GM21515 (cell line): ENCODE results near the gene CCDC6.
"Not testable (repeated sequence)": the region's sequence is repeated elsewhere in the genome, so short reads cannot be mapped to it uniquely, and the experiment has no call there.

ENCODE experiments used
- ATAC-seq: cut with Tn5 transposase; IDR thresholded peaks from one replicate; pipeline ENCODE4 v1.9.1; 2021; ENCODE audit not compliant: unreplicated experiment

CCDC6 gene

DNA sequence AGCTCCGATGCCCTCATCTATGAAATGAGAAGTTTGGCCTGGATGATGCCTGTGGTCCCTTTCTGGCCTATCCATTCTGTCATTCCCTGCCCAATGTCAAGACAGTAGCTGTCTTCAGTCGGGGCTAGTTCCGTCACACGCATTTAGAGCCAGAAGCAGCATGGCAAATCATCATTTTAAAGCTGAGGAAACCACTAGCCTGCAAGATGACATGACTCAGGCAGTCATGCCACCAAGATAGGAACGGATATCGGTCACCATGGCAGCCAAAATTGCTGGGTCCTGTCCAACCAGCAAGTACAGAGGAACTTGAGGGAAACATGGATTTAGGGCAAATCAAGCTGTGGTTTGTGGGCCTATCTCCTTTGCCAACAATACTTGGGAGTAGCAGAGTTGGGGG lies 88.6 kb downstream of the CCDC6 start:
- no peak for ATAC-seq

DNA sequence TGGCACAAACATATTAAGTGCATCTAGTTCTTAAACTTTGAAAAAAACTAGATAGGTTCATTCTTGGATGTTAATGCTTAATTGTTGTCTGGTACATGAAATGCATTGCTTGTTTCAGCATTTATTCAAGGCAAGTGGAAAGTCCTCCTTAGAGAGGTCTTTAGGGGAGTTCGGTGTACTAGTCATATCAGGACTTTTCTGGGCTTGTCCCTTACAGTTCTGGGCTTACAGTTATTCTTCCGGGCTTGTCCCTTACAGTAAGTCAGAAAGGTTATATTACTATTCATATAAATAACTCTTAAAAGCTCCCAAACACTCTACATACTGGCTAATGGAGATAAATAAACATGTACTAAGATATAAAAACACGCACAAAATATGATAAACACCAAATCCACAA lies 91.5 kb downstream of the CCDC6 start:
- no peak for ATAC-seq

GRCh38 chr10:59812519-59813122 lies 93.7 kb downstream of the CCDC6 start:
- ATAC-seq = no peak

- ATAC-seq = no peak
Observed at GRCh38 chr10:59809644-59809974, 96.7 kb downstream of the CCDC6 start.

DNA sequence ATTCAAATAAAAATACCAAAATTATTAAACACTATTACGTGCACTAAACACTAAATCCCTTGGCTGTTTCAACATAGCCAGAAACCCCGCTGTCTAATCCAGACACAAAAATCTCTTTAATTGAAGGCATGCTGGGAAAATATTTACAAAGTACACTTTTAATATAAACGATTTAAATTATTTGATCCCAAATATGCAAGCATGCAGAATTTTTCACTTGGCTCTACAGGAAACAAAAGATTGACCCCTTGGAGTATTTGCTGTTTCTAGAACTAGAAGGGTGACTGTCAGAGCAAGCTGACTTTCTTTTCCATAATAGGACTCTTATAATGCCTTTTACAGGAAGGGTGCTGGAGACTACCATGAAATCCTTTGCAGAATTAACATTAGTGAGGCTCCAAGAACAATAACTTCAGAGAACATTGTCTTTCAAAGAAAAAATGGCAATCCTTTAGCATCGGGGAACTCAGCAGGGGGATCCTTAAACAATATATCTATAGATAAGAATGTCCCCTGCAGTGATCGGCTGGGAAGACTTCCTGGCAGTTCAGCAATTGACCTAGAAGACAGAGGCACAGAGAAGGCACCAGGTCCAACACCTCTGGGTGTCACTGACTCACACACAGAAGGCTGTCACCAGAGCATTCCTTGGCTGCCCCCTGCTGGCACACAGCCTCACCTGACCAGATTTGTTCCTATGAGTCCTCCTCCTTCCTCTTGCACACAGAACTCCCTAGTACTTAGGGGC lies 97.3 kb downstream of the CCDC6 start:
- ATAC-seq = peak; percentile 94

DNA sequence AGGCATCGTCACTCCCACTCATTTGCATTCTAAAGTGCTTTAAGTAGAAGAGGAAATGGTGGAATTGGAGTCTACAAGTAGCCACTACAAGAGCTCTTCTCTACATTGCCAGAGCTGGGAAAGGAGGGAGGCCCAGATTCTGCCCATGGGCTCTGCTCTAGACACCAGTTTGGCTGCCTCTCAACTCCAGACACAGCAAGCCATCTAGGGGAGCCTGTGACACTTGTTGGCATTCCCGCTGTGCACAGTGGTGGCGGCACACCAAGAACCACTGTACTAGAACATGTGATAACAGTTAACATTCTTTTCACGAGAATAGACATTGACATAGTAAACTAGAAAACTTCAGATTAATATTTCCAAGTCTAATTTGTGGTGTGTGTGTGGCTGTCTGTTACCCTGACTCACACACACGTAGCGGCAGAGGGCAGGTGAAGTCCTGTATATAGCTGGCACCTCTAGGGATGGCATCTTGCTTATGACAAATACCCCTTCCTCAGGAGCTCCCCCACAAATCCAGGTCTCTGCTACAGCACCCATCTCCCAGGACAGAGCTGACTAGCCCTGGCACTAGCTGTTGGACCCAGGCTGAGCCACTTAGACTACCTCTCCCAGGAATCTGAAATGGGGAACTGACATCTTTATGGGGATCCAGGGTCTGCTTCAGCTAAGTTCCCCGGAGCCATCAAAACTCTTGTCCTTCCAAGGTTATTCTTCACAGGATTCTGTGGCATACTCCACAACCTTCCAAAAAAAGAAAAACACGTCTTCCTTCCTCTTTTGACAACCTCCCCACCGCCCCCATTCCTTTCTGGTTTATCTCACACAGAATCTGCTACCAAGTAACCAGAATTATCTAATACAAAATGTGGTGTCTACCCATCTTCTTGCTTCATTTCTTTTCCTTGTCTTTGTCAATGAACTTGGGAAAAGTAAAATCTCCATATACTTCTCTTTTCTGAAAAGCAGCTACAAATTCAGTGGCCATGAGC lies 98.4 kb downstream of the CCDC6 start:
- ATAC-seq = no peak

DNA sequence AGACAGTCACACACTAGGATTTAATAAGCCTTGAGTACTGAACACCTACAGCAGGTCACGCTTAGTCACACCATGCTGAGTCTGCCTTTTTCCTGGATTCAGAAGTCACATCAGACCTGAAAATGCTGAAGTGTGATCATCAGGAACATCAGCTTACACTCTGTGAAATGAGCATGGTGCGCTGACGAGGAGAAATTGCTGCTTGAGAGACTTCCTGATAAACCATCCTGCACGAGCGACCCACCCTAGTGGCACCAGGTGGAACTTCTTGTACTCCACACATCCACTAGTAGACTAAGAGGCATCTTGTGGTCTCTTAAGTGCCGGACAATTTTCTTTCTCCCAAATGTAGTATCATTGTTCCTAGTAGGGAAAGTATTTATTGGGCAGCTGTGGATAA lies 101.3 kb downstream of the CCDC6 start:
- ATAC-seq = no peak

DNA sequence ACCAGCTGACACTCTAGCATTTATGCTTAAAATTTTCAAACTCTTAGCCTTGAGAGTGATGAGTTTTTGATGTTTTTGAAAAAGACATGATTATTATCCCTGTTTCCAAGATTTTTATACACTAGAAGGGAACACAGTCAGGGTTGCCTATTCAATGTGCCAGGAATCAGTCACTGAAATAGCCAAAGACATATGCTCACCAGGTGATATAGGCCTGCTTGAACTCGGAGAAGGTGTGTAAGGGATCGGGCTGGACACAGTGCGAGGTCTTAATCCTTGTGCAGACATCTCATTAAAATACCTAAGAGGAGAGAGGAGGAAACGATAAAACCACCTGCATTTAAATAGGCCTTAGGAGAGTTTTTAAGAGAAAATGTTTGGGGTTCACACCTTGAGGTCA lies 102.1 kb downstream of the CCDC6 start:
- no peak for ATAC-seq

DNA sequence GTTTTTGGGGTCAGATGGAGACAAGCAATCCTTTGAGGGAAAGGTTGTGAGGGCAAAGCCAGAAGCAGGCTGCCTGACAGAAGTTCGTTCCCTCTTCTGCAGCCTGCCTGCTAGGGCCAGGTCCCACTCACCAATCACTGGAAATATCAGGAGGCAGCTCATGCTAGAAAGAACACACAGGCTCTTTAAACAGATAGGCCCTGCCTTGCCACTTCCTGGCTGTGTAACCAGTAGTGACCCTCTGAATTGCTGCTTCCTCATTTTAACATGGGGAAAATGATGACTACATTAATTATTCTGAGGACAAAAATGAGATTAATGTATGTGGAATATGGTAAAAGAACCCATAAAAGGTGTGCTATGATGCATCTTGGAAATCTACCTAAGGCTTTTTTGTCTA lies 102.6 kb downstream of the CCDC6 start:
- no peak for ATAC-seq

- ATAC-seq = no peak
Observed at GRCh38 chr10:59801171-59801570, 105.2 kb downstream of the CCDC6 start.

- no peak for ATAC-seq
Observed at GRCh38 chr10:59799421-59799820, 106.9 kb downstream of the CCDC6 start.

DNA sequence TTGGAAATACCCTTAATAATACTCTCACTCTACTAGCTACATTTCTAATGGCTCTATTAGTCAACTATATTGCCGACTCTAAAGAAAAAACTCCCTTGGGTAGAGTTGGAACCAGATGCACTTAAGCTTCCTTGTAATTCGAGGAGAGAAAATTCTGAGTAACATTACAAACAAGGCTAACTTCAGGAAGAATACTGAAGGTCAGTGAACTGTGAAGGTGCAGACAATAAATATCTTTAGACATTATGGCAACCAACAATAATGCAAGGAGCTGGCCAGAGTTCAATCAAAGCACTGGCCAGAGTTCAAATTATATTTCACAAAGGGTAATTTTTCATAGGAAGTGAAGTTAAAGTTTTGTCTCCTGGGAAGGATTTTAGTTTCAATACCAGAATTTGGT lies 112.4 kb downstream of the CCDC6 start:
- ATAC-seq = no peak

GRCh38 chr10:59792812-59793211 lies 113.5 kb downstream of the CCDC6 start:
- ATAC-seq = no peak

DNA sequence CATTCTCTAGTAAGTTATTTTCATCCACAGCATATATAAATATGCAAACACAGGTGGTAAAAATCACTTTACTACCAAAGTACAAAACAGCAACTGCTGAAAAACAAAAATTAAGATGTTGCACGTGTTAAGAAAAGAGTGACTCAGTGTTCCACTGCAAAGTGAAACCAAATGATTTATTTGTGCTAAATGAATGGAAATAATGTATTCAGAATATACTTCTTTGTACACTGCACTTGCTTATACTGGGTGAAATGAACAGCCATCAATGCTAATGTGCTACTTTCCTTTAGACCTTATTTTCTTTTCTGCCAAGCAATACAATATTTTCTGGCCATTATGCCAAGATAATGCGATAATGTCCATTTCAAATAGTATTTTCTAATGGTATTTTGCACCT lies 114.8 kb downstream of the CCDC6 start:
- no peak for ATAC-seq

- ATAC-seq = not testable (repeated sequence)
Observed at GRCh38 chr10:59790080-59790479, 116.3 kb downstream of the CCDC6 start.

GRCh38 chr10:59788914-59789313 lies 117.4 kb downstream of the CCDC6 start:
- not testable (repeated sequence) for ATAC-seq

DNA sequence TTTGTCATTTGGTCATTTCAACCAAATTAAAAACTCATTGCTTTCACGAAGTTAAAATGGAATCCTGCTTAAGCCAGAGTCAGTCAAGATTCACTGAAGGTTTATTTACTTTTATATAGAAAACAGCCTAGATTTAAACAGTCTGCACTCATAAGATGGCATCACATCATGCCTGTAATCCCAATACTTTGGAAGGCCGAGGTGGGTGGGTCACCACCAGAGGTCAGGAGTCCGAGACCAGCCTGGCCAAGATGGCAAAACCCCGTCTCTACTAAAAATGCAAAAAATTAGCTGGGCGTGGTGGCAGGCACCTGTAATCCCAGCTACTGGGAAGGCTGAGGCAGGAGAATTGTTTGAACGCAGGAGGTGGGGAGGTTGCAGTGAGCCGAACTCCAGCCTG lies 119.3 kb downstream of the CCDC6 start:
- not testable (repeated sequence) for ATAC-seq

GRCh38 chr10:59785476-59785875 lies 120.9 kb downstream of the CCDC6 start:
- ATAC-seq = not testable (repeated sequence)

GRCh38 chr10:59781511-59781910 lies 124.8 kb downstream of the CCDC6 start:
- no peak for ATAC-seq

DNA sequence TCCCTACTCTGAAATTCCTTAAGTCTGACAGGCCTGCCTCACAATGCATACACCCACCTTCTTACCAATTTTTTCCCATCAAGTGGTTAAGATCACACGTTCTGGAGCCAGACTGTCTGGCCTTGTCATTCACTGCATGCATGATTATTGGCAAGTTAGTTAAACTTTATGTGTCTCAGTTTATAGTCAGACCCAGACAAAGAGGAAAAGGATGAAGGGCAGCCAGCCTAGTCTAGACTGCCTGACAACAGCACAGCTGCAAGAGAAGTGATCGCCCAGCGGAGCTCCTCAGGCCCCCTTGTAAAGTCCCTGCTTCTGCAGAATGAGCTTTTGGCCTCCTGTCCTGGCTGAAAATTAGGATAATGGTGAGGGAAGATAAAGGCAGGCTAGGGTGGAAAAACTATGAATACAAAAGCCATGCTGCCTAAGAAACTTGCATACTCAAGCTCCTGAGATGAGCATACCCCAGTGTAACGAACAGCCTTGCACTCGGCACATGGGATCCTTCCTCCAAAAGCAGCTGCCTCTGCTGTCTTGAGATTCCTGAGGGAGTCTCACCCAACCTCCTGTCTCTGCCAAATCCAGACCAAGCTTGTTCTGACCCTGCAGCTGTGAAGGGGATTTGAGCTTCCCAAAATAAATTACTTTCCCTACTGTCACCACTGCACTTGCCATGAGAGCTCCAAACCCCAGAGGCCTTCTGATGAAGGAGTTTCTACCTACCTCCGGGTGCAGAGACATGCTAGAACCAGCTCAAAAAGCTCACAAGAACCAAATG lies 126.4 kb downstream of the CCDC6 start:
- ATAC-seq = no peak

GRCh38 chr10:59774451-59774850 lies 131.9 kb downstream of the CCDC6 start:
- ATAC-seq = no peak
